Neuronal stem cell (in vitro differentiated cells): ENCODE results near the gene SCARF2.

Source experiments
- DNase-seq: peaks from one replicate; pipeline ENCODE4 v3.0.0-alpha.2; 2013; ENCODE audit warnings: low spot score
- H2AFZ ChIP-seq: one replicate; pipeline ENCODE4 v1.6.1; 2013; ENCODE audit warnings: mild to moderate bottlenecking, low read length, inconsistent platforms
- H2AK5ac ChIP-seq: 2 replicates; pipeline ENCODE4 v1.6.1; 2013; ENCODE audit warnings: low read depth, mild to moderate bottlenecking, inconsistent platforms, low read length, moderate library complexity, mixed read lengths
- H2BK120ac ChIP-seq: 2 replicates; pipeline ENCODE4 v1.6.1; 2013; ENCODE audit warnings: low read depth, mild to moderate bottlenecking, inconsistent platforms, low read length, moderate library complexity, mixed read lengths
- H2BK12ac ChIP-seq: one replicate; pipeline ENCODE4 v1.6.1; 2013; ENCODE audit warnings: low read length, inconsistent platforms
- H2BK15ac ChIP-seq: 2 replicates; pipeline ENCODE4 v1.6.1; 2013; ENCODE audit warnings: mild to moderate bottlenecking, low read length, inconsistent platforms, mixed read lengths
- H2BK5ac ChIP-seq: one replicate; pipeline ENCODE4 v1.6.1; 2013; ENCODE audit warnings: inconsistent platforms, mild to moderate bottlenecking, low read length, moderate library complexity
- H3K14ac ChIP-seq: one replicate; pipeline ENCODE4 v1.6.1; 2013; ENCODE audit warnings: low read length, inconsistent platforms
- H3K18ac ChIP-seq: 2 replicates; pipeline ENCODE4 v1.6.1; 2013; ENCODE audit warnings: low read length, inconsistent platforms
- H3K23ac ChIP-seq: 2 replicates; pipeline ENCODE4 v1.6.1; 2013; ENCODE audit warnings: low read depth, mild to moderate bottlenecking, mixed read lengths, low read length, inconsistent platforms; ENCODE audit not compliant: poor library complexity
- H3K27ac ChIP-seq: replicated peaks from 3 replicates; pipeline ENCODE4 v1.5.1; 2013; ENCODE audit warnings: low read length, inconsistent platforms
- H3K27me3 ChIP-seq, 3 experiments: 2 replicates each; pipeline ENCODE4 v1.6.1; 2013; ENCODE audit warnings: low read length in 3 of 3, mild to moderate bottlenecking in 2 of 3, inconsistent platforms in 1 of 3, low read depth in 1 of 3, mixed read lengths in 1 of 3, moderate library complexity in 1 of 3; ENCODE audit not compliant: control insufficient read depth in 3 of 3, insufficient read depth in 3 of 3
- H3K36me3 ChIP-seq, 2 donors: replicated peaks in 1 of 2; 2 replicates each; pipeline ENCODE4 v1.6.1; 2013; ENCODE audit warnings: low read length in 2 of 2; ENCODE audit not compliant: control insufficient read depth in 2 of 2, insufficient read depth in 2 of 2
- H3K4ac ChIP-seq: 2 replicates; pipeline ENCODE4 v1.6.1; 2013; ENCODE audit warnings: inconsistent platforms, mild to moderate bottlenecking, low read length, moderate library complexity
- H3K4me1 ChIP-seq, 2 donors: 1 replicate in 1 of 2; 2 replicates in 1 of 2; pipeline ENCODE4 v1.6.1; 2013; ENCODE audit warnings: low read length in 2 of 2, low read depth in 1 of 2; ENCODE audit not compliant: control insufficient read depth in 2 of 2, insufficient read depth in 1 of 2
- H3K4me2 ChIP-seq: one replicate; pipeline ENCODE4 v1.6.1; 2013; ENCODE audit warnings: mild to moderate bottlenecking, low read length, inconsistent platforms; ENCODE audit not compliant: insufficient read depth, poor library complexity, severe bottlenecking
- H3K4me3 ChIP-seq, 2 donors: 2 replicates each; pipeline ENCODE4 v1.5.1; 2013; ENCODE audit warnings: low read length in 2 of 2, mild to moderate bottlenecking in 2 of 2, inconsistent platforms in 1 of 2, moderate library complexity in 1 of 2
- H3K79me1 ChIP-seq: one replicate; pipeline ENCODE4 v1.6.1; 2013; ENCODE audit warnings: low read depth, mild to moderate bottlenecking, inconsistent platforms, low read length, moderate library complexity
- H3K9ac ChIP-seq: one replicate; pipeline ENCODE4 v1.6.1; 2013; ENCODE audit warnings: mild to moderate bottlenecking, low read depth, low read length, inconsistent platforms; ENCODE audit not compliant: poor library complexity
- H3K9me3 ChIP-seq, 2 donors: replicated peaks in 1 of 2; 2 replicates each; pipeline versions ENCODE3 to v1.6.1; 2013; ENCODE audit warnings: low read length in 2 of 2, mild to moderate bottlenecking in 2 of 2, inconsistent platforms in 1 of 2, low read depth in 1 of 2, mixed read lengths in 1 of 2, moderate library complexity in 1 of 2; ENCODE audit not compliant: control insufficient read depth in 2 of 2, insufficient read depth in 1 of 2
- H4K8ac ChIP-seq: one replicate; pipeline ENCODE4 v1.6.1; 2013; ENCODE audit warnings: low read depth, mild to moderate bottlenecking, inconsistent platforms, low read length, moderate library complexity
- H4K91ac ChIP-seq: one replicate; pipeline ENCODE4 v1.6.1; 2013; ENCODE audit warnings: low read length, low read depth, mild to moderate bottlenecking, inconsistent platforms; ENCODE audit not compliant: poor library complexity
- WGBS, 2 donors: extraction: QIAGEN DNeasy Blood & Tissue Kit; methylation state at CpG; one replicate each; pipeline ENCODE4 v1.1.7; 2013; ENCODE audit warnings: missing lambda C conversion rate in 2 of 2, mixed read lengths in 1 of 2; ENCODE audit not compliant: insufficient read length in 2 of 2, insufficient replicate concordance in 1 of 2; ENCODE audit errors: extremely low coverage in 2 of 2; 5-methylcytosine and 5-hydroxymethylcytosine counted together

The SCARF2 gene

DNA sequence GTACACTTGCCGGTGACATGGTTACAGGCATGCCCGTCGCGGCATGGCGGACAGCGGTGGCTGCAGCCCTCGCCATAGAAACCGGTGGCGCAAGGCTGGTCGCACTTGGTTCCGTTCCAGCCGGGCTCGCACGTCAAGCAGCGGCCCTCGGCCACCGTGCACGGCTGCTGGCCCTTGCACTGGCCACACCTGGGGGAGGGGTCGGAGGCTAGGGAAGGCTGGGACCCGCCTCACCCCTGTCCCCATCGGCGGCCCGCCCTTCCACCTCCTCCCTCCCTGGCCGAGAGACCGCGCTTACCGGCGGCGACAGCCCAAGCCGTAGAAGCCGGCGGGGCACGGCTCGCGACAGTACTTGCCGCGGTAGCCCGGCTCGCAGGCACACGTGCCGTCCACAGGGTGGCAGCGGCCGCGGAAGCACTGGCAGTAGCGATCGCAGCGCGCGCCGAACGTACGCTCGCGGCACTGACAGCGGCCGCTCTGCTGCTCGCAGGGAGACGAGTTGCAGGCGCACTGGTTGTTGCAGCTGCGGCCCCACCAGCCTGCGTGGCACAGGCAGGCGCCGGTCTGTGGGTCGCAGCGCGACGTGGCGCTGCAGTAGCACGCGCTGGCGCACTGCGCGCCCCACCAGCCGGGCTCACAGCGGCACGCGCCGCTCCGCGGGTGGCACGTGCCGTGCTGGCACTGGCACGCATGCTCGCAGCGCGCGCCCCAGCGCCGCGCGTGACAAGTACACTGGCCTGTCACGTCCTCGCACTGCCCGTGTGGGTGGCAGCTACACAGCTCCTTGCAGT lies 6.7 kb downstream of the SCARF2 start:
- peak; percentile 61 for DNase-seq
- Histone ChIP-seq H3K18ac (peak overlapping the region; percentile 95), H3K36me3 (peaks cover 2 to 76% of the 10 kb centered on the region in 2 donors), H3K9me3 (peaks cover 0 to 11% of the 10 kb centered on the region in 2 donors), H2AK5ac (peak overlapping the region; percentile 74), H4K91ac (peak overlapping the region; percentile 53), H2BK120ac (no peak overlapping the region), H2BK12ac (peak overlapping the region; percentile 85), H2AFZ (no peak overlapping the region), H3K4ac (no peak overlapping the region), H3K4me1 (peaks cover 4 to 21% of the 10 kb centered on the region in 2 donors), H2BK15ac (peak overlapping the region; percentile 18), H3K9ac (peak overlapping the region; percentile 95), H3K27me3 (peaks cover 0 to 86% (median 24%) of the 10 kb centered on the region in 3 experiments), H2BK5ac (no peak overlapping the region), H3K27ac (no peak overlapping the region), H3K14ac (peak overlapping the region; percentile 75), H4K8ac (peak overlapping the region; percentile 68), H3K23ac (peak overlapping the region; percentile 100), H3K4me2 (peak overlapping the region; percentile 78), H3K79me1 (peaks cover 6% of the 10 kb centered on the region), H3K4me3 (peak overlapping the region in 1 of 2 donors; percentile 66)
- no CpG with 5 or more reads among the region's 94 CpGs for WGBS, 2 donors

DNA sequence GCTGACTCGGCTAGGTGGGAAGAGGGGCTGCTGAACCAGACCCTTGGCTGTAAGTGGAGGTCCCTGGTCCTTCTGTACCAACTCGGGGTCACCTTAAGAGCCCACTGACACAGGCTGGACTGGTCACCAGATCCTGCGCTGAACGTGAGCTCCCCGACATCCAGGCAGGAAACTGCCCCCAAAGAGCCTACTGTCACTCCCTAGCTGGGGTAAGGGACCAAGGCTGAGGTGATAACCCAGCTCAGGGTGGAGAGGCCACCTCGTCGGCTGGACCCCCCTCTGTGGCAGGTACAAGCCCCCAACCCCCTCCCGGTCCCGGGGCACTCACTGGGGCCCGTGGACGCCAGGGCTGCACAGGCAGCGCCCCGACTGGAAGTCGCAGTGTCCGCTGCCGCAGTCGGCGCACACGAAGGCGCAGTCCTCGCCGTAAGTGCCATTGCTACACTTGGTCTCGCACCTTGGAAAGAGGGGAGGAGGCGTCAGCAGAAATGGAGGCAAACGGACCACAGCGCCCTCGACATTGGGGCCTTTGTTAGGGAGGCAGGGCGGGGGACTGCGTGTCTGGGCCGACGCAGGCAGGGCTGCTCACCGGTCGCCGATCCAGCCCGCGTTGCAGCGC lies 7.4 kb downstream of the SCARF2 start:
- H2BK120ac ChIP-seq = no peak overlapping the region
- peak overlapping the region; percentile 18 for H2BK15ac ChIP-seq
- DNase-seq = no peak
- peak overlapping the region; percentile 75 for H2AK5ac ChIP-seq
- no peak overlapping the region for H2BK5ac ChIP-seq
- H3K4me3 ChIP-seq = peak overlapping the region in 1 of 2 donors; percentile 66
- H3K27me3 ChIP-seq = peaks cover 0 to 81% (median 24%) of the 10 kb centered on the region in 3 experiments
- peaks cover 0 to 11% of the 10 kb centered on the region in 2 donors for H3K9me3 ChIP-seq
- H3K18ac ChIP-seq = peak overlapping the region; percentile 95
- peak overlapping the region; percentile 78 for H3K4me2 ChIP-seq
- no peak overlapping the region for H3K4ac ChIP-seq
- H3K14ac ChIP-seq = peak overlapping the region; percentile 75
- no peak overlapping the region for H2AFZ ChIP-seq
- H3K4me1 ChIP-seq = peaks cover 0 to 20% of the 10 kb centered on the region in 2 donors
- no peak overlapping the region for H2BK12ac ChIP-seq
- peaks cover 6% of the 10 kb centered on the region for H3K79me1 ChIP-seq
- no peak overlapping the region for H3K27ac ChIP-seq
- H4K8ac ChIP-seq = peak overlapping the region; percentile 68
- peak overlapping the region; percentile 53 for H4K91ac ChIP-seq
- WGBS, 2 donors = no CpG with 5 or more reads among the region's 37 CpGs
- H3K23ac ChIP-seq = peak overlapping the region; percentile 100
- H3K9ac ChIP-seq = peak overlapping the region; percentile 95
- peaks cover 2 to 70% of the 10 kb centered on the region in 2 donors for H3K36me3 ChIP-seq

DNA sequence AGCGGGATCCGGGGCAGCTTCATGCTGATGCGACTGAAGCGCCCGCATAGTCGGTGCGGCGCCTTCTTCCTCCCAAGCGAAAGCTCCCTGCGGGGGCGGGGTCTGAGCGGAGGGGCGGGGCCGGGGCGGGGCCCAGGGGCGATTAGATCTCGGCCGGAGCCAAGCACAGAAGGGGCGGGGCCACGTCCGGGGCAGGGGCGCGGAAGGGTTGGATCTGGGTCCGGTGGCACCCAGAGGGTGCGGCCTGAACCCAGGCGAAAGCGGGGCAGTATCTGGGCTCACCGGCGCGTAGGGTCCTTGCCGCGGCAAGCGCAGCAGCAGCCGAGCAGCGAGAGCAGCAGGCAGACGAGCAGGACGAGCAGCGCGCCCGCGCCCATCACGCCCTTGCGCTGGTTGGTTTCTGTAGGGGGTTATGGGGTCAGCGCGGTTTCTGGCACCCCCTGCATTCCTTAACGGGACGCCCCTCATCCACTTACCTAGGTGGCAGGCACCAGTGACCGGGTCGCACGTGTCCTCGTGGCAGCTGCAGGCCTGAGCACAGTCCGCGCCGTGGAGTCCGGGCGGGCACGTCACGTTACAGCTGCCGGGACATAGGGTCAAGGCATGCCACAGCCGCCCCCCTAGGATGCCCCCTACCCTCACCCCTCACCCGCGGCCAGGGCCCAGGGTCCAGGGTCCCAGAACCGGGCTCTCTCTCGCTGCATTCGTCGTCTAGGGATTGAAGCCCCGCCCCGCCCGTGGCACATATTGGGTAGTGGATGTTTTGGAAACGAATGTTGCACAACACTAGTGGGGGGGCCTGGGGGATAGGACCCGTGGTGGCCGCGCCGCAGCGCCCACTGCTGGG lies 8.1 kb downstream of the SCARF2 start:
- Histone ChIP-seq H2BK5ac (no peak overlapping the region), H2BK15ac (peak overlapping the region; percentile 85), H3K18ac (peak overlapping the region; percentile 93), H3K4me1 (peaks cover 0 to 20% of the 10 kb centered on the region in 2 donors), H2BK120ac (no peak overlapping the region), H3K79me1 (peaks cover 6% of the 10 kb centered on the region), H3K4me2 (peak overlapping the region; percentile 66), H3K9me3 (peaks cover 0 to 11% of the 10 kb centered on the region in 2 donors), H3K14ac (peak overlapping the region; percentile 100), H2BK12ac (peak overlapping the region; percentile 99), H3K23ac (peak overlapping the region; percentile 100), H2AK5ac (peak overlapping the region; percentile 75), H2AFZ (no peak overlapping the region), H3K4ac (no peak overlapping the region), H4K91ac (no peak overlapping the region), H3K9ac (peak overlapping the region; percentile 77), H3K4me3 (peak overlapping the region in 1 of 2 donors; percentile 73), H3K36me3 (peaks cover 2 to 70% of the 10 kb centered on the region in 2 donors), H3K27me3 (peaks cover 0 to 73% (median 24%) of the 10 kb centered on the region in 3 experiments), H4K8ac (no peak overlapping the region), H3K27ac (no peak overlapping the region)
- WGBS, 2 donors = no CpG with 5 or more reads among the region's 75 CpGs
- peak; percentile 72 for DNase-seq
